ENCODE results near the gene ONECUT1. TPM values are rescaled to one million over a fixed set of nuclear protein-coding genes. Genes with fewer than 3 reads are reported as not detected.
A peak's percentile ranks its signal among the peaks of the same experiment; 100 is the strongest.
"Not testable (repeated sequence)": the region's sequence is repeated elsewhere in the genome, so short reads cannot be mapped to it uniquely, and the experiment has no call there.

ONECUT1 gene
- total RNA-seq (2021) (not detected in 2 replicates), Bru-seq, nascent RNA (percentile 9 among the genes with signal in this experiment), BruChase-seq, experiment 1, labeled RNA remaining after a 2-hour chase (not detected), BruChase-seq, experiment 2, labeled RNA remaining after a 6-hour chase (percentile 4 among the genes with signal in this experiment)
- long read RNA-seq, result 0 reads

DNA sequence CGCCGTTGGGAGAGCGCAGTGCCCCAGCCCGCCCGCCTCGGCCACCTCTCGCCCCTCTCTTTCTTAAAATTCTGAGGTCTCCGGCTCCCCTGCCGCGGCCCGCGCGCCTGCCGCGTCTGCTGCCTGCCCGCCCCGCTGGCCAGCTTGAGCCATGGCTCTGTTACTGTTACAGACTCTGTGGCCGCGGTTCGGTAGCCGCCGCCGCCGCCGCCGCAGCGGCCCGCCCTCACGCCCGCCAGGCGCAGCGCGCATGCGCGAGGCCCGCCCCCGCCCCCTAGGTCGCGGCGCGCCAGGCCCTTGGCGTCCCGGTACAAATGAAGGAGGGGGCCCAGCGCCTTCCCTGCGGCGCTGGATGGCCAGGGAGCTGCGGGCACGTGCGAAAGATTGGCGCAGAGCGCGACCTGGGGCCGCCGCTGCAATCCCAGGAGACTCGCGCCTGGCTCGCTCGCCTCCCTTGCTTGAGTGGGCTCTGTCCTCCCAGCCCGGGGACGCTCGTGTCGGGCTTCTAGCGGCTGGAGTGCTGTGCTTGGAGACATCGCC, at the start of gene ONECUT1:
Gene ONECUT1, minus strand, starts transcription at position 168 of the 540 bp plus-strand sequence. CDS start 452 bp downstream, outside the sequence.
- peak within 1 kb of the TSS; percentile 19; the same call in 1 of the 2 replicates for H3K4me2 ChIP-seq
- ChIA-PET CTCF (no interaction called here), POLR2A (ENCODE audit: unreplicated experiment) (no interaction called here)
- no peaks in the 10 kb centered on the region for H3K9me3 ChIP-seq (ENCODE audit: insufficient read depth, low read depth)
- H2AFZ ChIP-seq, result no peak within 1 kb of the TSS
- DNase-seq, result peak in 1 of 2 experiments; percentile 46
- TF ChIP-seq, protein P1, sequence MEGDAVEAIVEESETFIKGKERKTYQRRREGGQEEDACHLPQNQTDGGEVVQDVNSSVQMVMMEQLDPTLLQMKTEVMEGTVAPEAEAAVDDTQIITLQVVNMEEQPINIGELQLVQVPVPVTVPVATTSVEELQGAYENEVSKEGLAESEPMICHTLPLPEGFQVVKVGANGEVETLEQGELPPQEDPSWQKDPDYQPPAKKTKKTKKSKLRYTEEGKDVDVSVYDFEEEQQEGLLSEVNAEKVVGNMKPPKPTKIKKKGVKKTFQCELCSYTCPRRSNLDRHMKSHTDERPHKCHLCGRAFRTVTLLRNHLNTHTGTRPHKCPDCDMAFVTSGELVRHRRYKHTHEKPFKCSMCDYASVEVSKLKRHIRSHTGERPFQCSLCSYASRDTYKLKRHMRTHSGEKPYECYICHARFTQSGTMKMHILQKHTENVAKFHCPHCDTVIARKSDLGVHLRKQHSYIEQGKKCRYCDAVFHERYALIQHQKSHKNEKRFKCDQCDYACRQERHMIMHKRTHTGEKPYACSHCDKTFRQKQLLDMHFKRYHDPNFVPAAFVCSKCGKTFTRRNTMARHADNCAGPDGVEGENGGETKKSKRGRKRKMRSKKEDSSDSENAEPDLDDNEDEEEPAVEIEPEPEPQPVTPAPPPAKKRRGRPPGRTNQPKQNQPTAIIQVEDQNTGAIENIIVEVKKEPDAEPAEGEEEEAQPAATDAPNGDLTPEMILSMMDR (conservative IDR thresholded peaks at IDR 0.05), result no peak
- TF ChIP-seq EZH2 (IDR thresholded peaks at IDR 0.05; ENCODE audit: low read depth), result no peak
- no peaks in the 10 kb centered on the region for H3K9me2 ChIP-seq (ENCODE audit: insufficient read depth)
- H3K27ac ChIP-seq, result no peak within 1 kb of the TSS
- H3K4me1 ChIP-seq (replicated peaks; ENCODE audit: insufficient read depth), result no peaks in the 10 kb centered on the region
- no peaks in the 10 kb centered on the region for H3K79me2 ChIP-seq (ENCODE audit: low read depth)
- H4K20me1 ChIP-seq (ENCODE audit: insufficient read depth), result no peaks in the 10 kb centered on the region
- peaks cover 16% of the 10 kb centered on the region; the same call in 1 of the 2 replicates for H3K27me3 ChIP-seq (ENCODE audit: insufficient read depth, low read depth)
- H3K36me3 ChIP-seq (ENCODE audit: low read depth), result no peaks in the 10 kb centered on the region
- intact Hi-C loops (cut with micrococcal nuclease; ENCODE audit: unreplicated experiment), result no loop called here
- no peaks in the 10 kb centered on the region for H3F3A ChIP-seq (ENCODE audit: insufficient read depth, low read depth)
- no TSS peak for BruUV-seq (replicated peaks)
- H3K4me3 ChIP-seq, result no peak within 1 kb of the TSS

DNA sequence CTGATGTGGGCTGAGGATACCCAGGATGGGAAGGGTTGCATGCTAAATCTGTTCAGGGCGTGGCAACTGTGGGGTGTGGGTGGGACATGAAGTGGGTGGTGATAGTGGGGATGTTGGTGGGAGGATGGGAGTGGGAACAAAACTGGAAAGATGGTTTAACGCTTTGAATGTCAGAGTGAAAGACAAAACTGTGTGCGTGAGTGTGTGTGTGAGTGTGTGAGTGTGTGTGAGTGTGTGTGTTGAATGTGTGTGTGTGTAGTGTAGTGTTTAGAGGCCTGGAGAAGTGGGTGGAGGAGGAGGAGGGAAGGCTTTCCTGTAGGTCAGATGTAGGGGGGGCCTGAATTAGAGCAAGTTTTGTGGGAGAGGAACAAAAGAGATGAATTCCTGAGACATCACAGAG, 44.2 kb upstream of the ONECUT1 start:
- Histone ChIP-seq H3F3A (ENCODE audit: insufficient read depth, low read depth) (no peaks in the 10 kb centered on the region), H3K4me1 (replicated peaks; ENCODE audit: insufficient read depth) (no peaks in the 10 kb centered on the region), H3K9me2 (ENCODE audit: insufficient read depth) (no peaks in the 10 kb centered on the region), H3K27me3 (ENCODE audit: insufficient read depth, low read depth) (no peaks in the 10 kb centered on the region), H3K4me2 (no peak overlapping the region), H3K27ac (no peak overlapping the region), H3K79me2 (ENCODE audit: low read depth) (no peaks in the 10 kb centered on the region), H3K4me3 (no peak overlapping the region), H2AFZ (no peak overlapping the region), H4K20me1 (ENCODE audit: insufficient read depth) (no peaks in the 10 kb centered on the region), H3K9me3 (ENCODE audit: insufficient read depth, low read depth) (no peaks in the 10 kb centered on the region), H3K36me3 (ENCODE audit: low read depth) (no peaks in the 10 kb centered on the region)
- no peak for DNase-seq
- no TSS peak for BruUV-seq (replicated peaks)
- POLR2A ChIA-PET (ENCODE audit: unreplicated experiment), result no interaction called here
- TF ChIP-seq EZH2 (IDR thresholded peaks at IDR 0.05; ENCODE audit: low read depth), result no peak
- TF ChIP-seq, protein P1 (conservative IDR thresholded peaks at IDR 0.05), result no peak
- intact Hi-C loops (cut with micrococcal nuclease; ENCODE audit: unreplicated experiment), result no loop called here
- CTCF ChIA-PET, result no interaction called here

DNA sequence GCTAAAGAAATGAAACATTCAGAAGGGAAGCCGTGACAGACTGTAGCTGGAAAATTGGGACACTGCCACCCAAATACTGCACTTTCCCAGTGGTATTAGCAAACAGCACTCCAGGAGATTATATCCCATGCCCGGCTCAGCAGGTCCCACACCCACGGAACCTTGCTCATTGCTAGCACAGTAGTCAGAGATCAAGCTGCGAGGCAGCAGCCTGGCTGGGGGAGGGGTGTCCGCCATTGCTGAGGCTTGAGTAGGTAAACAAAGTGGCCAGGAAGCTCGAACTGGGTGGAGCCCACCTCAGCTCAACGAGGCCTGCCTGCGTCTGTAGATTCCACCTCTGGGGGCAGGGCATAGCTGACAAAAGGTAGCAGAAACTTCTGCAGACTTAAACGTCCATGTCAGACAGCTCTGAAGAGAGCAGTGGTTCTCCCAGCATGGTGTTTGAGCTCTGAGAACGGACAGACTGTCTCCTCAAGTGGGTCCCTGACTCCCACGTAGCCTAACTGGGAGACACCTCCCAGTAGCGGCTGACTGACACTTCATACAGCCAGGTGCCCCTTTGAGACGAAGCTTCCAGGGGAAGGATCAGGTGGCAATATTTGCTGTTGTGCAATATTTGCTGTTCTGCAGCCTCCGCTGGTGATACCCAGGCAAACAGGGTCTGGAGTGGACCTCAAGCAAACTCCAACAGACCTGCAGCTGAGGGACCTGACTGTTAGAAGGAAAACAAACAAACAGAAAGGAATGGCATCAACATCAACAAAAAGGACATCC, 34.2 kb upstream of the ONECUT1 start:
- H3K4me3 ChIP-seq; POLR2A ChIA-PET (ENCODE audit: unreplicated experiment); BruUV-seq (replicated peaks); H3K79me2 ChIP-seq (ENCODE audit: low read depth); DNase-seq; CTCF ChIA-PET; H3F3A ChIP-seq (ENCODE audit: insufficient read depth, low read depth); H3K4me2 ChIP-seq; H3K9me2 ChIP-seq (ENCODE audit: insufficient read depth); H3K4me1 ChIP-seq (replicated peaks; ENCODE audit: insufficient read depth); H3K9me3 ChIP-seq (ENCODE audit: insufficient read depth, low read depth); H4K20me1 ChIP-seq (ENCODE audit: insufficient read depth); intact Hi-C loops (cut with micrococcal nuclease; ENCODE audit: unreplicated experiment); H3K36me3 ChIP-seq (ENCODE audit: low read depth); H2AFZ ChIP-seq; H3K27ac ChIP-seq: not testable (repeated sequence)
- H3K27me3 ChIP-seq (ENCODE audit: insufficient read depth, low read depth), result peaks cover 16% of the 10 kb centered on the region
